Measurements from ENCODE around the gene VWCE.

- TF ChIP-seq EP300 (IDR thresholded peaks at IDR 0.05; ENCODE audit: borderline replicate concordance in 1 of 2, low read depth in 1 of 2, low read length in 1 of 2) (no peak), POLR2AphosphoS5 (IDR thresholded peaks at IDR 0.05; ENCODE audit: low read depth, low read length) (no peak), ZBTB33 (IDR thresholded peaks at IDR 0.05; ENCODE audit: borderline replicate concordance, low read depth) (no peak)
- TF ChIP-seq, protein P1, sequence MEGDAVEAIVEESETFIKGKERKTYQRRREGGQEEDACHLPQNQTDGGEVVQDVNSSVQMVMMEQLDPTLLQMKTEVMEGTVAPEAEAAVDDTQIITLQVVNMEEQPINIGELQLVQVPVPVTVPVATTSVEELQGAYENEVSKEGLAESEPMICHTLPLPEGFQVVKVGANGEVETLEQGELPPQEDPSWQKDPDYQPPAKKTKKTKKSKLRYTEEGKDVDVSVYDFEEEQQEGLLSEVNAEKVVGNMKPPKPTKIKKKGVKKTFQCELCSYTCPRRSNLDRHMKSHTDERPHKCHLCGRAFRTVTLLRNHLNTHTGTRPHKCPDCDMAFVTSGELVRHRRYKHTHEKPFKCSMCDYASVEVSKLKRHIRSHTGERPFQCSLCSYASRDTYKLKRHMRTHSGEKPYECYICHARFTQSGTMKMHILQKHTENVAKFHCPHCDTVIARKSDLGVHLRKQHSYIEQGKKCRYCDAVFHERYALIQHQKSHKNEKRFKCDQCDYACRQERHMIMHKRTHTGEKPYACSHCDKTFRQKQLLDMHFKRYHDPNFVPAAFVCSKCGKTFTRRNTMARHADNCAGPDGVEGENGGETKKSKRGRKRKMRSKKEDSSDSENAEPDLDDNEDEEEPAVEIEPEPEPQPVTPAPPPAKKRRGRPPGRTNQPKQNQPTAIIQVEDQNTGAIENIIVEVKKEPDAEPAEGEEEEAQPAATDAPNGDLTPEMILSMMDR (IDR thresholded peaks at IDR 0.05) = no peak
- TF ChIP-seq, protein P2, sequence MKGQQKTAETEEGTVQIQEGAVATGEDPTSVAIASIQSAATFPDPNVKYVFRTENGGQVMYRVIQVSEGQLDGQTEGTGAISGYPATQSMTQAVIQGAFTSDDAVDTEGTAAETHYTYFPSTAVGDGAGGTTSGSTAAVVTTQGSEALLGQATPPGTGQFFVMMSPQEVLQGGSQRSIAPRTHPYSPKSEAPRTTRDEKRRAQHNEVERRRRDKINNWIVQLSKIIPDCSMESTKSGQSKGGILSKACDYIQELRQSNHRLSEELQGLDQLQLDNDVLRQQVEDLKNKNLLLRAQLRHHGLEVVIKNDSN (IDR thresholded peaks at IDR 0.05; ENCODE audit: borderline replicate concordance, low read depth) = no peak
These were observed 21.0 kb downstream of the VWCE start for GRCh38 chr11:61274084-61274483.
